ENCODE results near the gene SLC16A9. TPM values are rescaled to one million over a fixed set of nuclear protein-coding genes. Genes with fewer than 3 reads are reported as not detected.
"Not testable (repeated sequence)": the region's sequence is repeated elsewhere in the genome, so short reads cannot be mapped to it uniquely, and the experiment has no call there.

The SLC16A9 gene
- total and polyA plus RNA-seq, 4 experiments from 2014 or later, result not detected

GRCh38 chr10:59748834-59749233 lies 39.2 kb upstream of the SLC16A9 start:
- Mint-ChIP-seq H3K4me3 (no peak overlapping the region), H3K4me1 (no peaks in the 10 kb centered on the region), H3K9me3 (peaks cover 0 to 4% (median 0%) of the 10 kb centered on the region in 8 donors), H3K27ac (no peak overlapping the region), H3K27me3 (peaks cover 4 to 9% of the 10 kb centered on the region in 2 donors), H3K36me3 (no peaks in the 10 kb centered on the region)
- no peak overlapping the region for H3K27ac ChIP-seq (ENCODE audit: low read depth, low read length)
- ChIA-PET CTCF (ENCODE audit: partially characterized antibody) (no interaction called here), POLR2A (ENCODE audit: partially characterized antibody) (no interaction called here)
- no peaks in the 10 kb centered on the region for H3K4me1 ChIP-seq (ENCODE audit: insufficient read depth, low read length)
- no peak overlapping the region for H3K4me3 ChIP-seq (ENCODE audit: low read length in 2 of 2)
- DNase-seq, result no peak
- no peaks in the 10 kb centered on the region for H3K36me3 ChIP-seq (ENCODE audit: insufficient read depth, low read length)
- H3K27me3 ChIP-seq (ENCODE audit: insufficient read depth, low read length), result no peaks in the 10 kb centered on the region
- H3K9me3 ChIP-seq (ENCODE audit: control insufficient read depth in 1 of 2, low read length in 2 of 2), result no peaks in the 10 kb centered on the region
- intact Hi-C loops (cut with micrococcal nuclease), result no loop called here

- H3K36me3 Mint-ChIP-seq, result no peaks in the 10 kb centered on the region
- no peak overlapping the region for H3K4me3 ChIP-seq (ENCODE audit: low read length in 2 of 2)
- intact Hi-C loops (cut with micrococcal nuclease), result no loop called here
- no peaks in the 10 kb centered on the region for H3K36me3 ChIP-seq (ENCODE audit: insufficient read depth, low read length)
- POLR2A ChIA-PET (ENCODE audit: partially characterized antibody), result no interaction called here
- H3K4me1 Mint-ChIP-seq, result no peaks in the 10 kb centered on the region
- H3K27me3 Mint-ChIP-seq, result peaks cover 5 to 6% of the 10 kb centered on the region in 2 donors
- H3K27ac Mint-ChIP-seq, result no peak overlapping the region
- DNase-seq, result no peak
- no peak overlapping the region for H3K27ac ChIP-seq (ENCODE audit: low read depth, low read length)
- peaks cover 0 to 6% (median 0%) of the 10 kb centered on the region in 8 donors for H3K9me3 Mint-ChIP-seq
- CTCF ChIA-PET (ENCODE audit: partially characterized antibody), result no interaction called here
- no peaks in the 10 kb centered on the region for H3K27me3 ChIP-seq (ENCODE audit: insufficient read depth, low read length)
- H3K9me3 ChIP-seq (ENCODE audit: control insufficient read depth in 1 of 2, low read length in 2 of 2), result no peaks in the 10 kb centered on the region
- H3K4me1 ChIP-seq (ENCODE audit: insufficient read depth, low read length), result no peaks in the 10 kb centered on the region
- no peak overlapping the region for H3K4me3 Mint-ChIP-seq
Observed at GRCh38 chr10:59745163-59745650, 35.6 kb upstream of the SLC16A9 start.

- H3K36me3 Mint-ChIP-seq; H3K36me3 ChIP-seq (ENCODE audit: insufficient read depth, low read length); H3K27me3 ChIP-seq (ENCODE audit: insufficient read depth, low read length); intact Hi-C loops (cut with micrococcal nuclease); H3K9me3 ChIP-seq (ENCODE audit: control insufficient read depth in 1 of 2, low read length in 2 of 2); H3K27me3 Mint-ChIP-seq; H3K4me1 ChIP-seq (ENCODE audit: insufficient read depth, low read length); H3K4me1 Mint-ChIP-seq; H3K27ac ChIP-seq (ENCODE audit: low read depth, low read length); POLR2A ChIA-PET (ENCODE audit: partially characterized antibody); H3K27ac Mint-ChIP-seq; H3K4me3 ChIP-seq (ENCODE audit: low read length in 2 of 2); DNase-seq; H3K4me3 Mint-ChIP-seq; CTCF ChIA-PET (ENCODE audit: partially characterized antibody); H3K9me3 Mint-ChIP-seq: not testable (repeated sequence)
Observed at GRCh38 chr10:59744762-59745161, 35.1 kb upstream of the SLC16A9 start.

GRCh38 chr10:59744156-59744555 lies 34.5 kb upstream of the SLC16A9 start:
- H3K9me3 Mint-ChIP-seq; POLR2A ChIA-PET (ENCODE audit: partially characterized antibody); H3K4me1 ChIP-seq (ENCODE audit: insufficient read depth, low read length); CTCF ChIA-PET (ENCODE audit: partially characterized antibody); H3K4me3 ChIP-seq (ENCODE audit: low read length in 2 of 2); H3K9me3 ChIP-seq (ENCODE audit: control insufficient read depth in 1 of 2, low read length in 2 of 2); H3K4me3 Mint-ChIP-seq; H3K27me3 Mint-ChIP-seq; H3K27me3 ChIP-seq (ENCODE audit: insufficient read depth, low read length); H3K36me3 Mint-ChIP-seq; H3K27ac ChIP-seq (ENCODE audit: low read depth, low read length); DNase-seq; H3K36me3 ChIP-seq (ENCODE audit: insufficient read depth, low read length); H3K4me1 Mint-ChIP-seq; intact Hi-C loops (cut with micrococcal nuclease); H3K27ac Mint-ChIP-seq: not testable (repeated sequence)

GRCh38 chr10:59741583-59741982 lies 31.9 kb upstream of the SLC16A9 start:
- Mint-ChIP-seq H3K9me3 (peaks cover 0 to 6% (median 0%) of the 10 kb centered on the region in 8 donors), H3K4me3 (no peak overlapping the region), H3K36me3 (no peaks in the 10 kb centered on the region), H3K4me1 (no peaks in the 10 kb centered on the region), H3K27ac (no peak overlapping the region), H3K27me3 (peaks cover 5 to 10% of the 10 kb centered on the region in 2 donors)
- CTCF ChIA-PET (ENCODE audit: partially characterized antibody), result no interaction called here
- Histone ChIP-seq H3K4me3 (ENCODE audit: low read length in 2 of 2) (no peak overlapping the region), H3K4me1 (ENCODE audit: insufficient read depth, low read length) (no peaks in the 10 kb centered on the region), H3K36me3 (ENCODE audit: insufficient read depth, low read length) (no peaks in the 10 kb centered on the region), H3K27ac (ENCODE audit: low read depth, low read length) (no peak overlapping the region), H3K27me3 (ENCODE audit: insufficient read depth, low read length) (no peaks in the 10 kb centered on the region), H3K9me3 (ENCODE audit: control insufficient read depth in 1 of 2, low read length in 2 of 2) (no peaks in the 10 kb centered on the region)
- intact Hi-C loops (cut with micrococcal nuclease), result no loop called here
- POLR2A ChIA-PET (ENCODE audit: partially characterized antibody), result no interaction called here
- DNase-seq, result no peak

GRCh38 chr10:59741048-59741447 lies 31.4 kb upstream of the SLC16A9 start:
- Mint-ChIP-seq H3K27me3 (peaks cover 5 to 10% of the 10 kb centered on the region in 2 donors), H3K9me3 (peaks cover 0 to 6% (median 0%) of the 10 kb centered on the region in 8 donors), H3K4me3 (no peak overlapping the region), H3K4me1 (no peaks in the 10 kb centered on the region), H3K36me3 (no peaks in the 10 kb centered on the region), H3K27ac (no peak overlapping the region)
- Histone ChIP-seq H3K36me3 (ENCODE audit: insufficient read depth, low read length) (no peaks in the 10 kb centered on the region), H3K27me3 (ENCODE audit: insufficient read depth, low read length) (no peaks in the 10 kb centered on the region), H3K4me3 (ENCODE audit: low read length in 2 of 2) (no peak overlapping the region), H3K9me3 (ENCODE audit: control insufficient read depth in 1 of 2, low read length in 2 of 2) (no peaks in the 10 kb centered on the region), H3K4me1 (ENCODE audit: insufficient read depth, low read length) (no peaks in the 10 kb centered on the region), H3K27ac (ENCODE audit: low read depth, low read length) (no peak overlapping the region)
- ChIA-PET CTCF (ENCODE audit: partially characterized antibody) (no interaction called here), POLR2A (ENCODE audit: partially characterized antibody) (no interaction called here)
- intact Hi-C loops (cut with micrococcal nuclease), result no loop called here
- DNase-seq, result no peak

- H3K4me1 Mint-ChIP-seq, result no peaks in the 10 kb centered on the region
- CTCF ChIA-PET (ENCODE audit: partially characterized antibody), result no interaction called here
- Histone ChIP-seq H3K27me3 (ENCODE audit: insufficient read depth, low read length) (no peaks in the 10 kb centered on the region), H3K4me3 (ENCODE audit: low read length in 2 of 2) (no peak overlapping the region), H3K9me3 (ENCODE audit: control insufficient read depth in 1 of 2, low read length in 2 of 2) (no peaks in the 10 kb centered on the region), H3K36me3 (ENCODE audit: insufficient read depth, low read length) (no peaks in the 10 kb centered on the region), H3K27ac (ENCODE audit: low read depth, low read length) (no peak overlapping the region), H3K4me1 (ENCODE audit: insufficient read depth, low read length) (no peaks in the 10 kb centered on the region)
- H3K4me3 Mint-ChIP-seq, result no peak overlapping the region
- no peak overlapping the region for H3K27ac Mint-ChIP-seq
- H3K9me3 Mint-ChIP-seq, result peaks cover 0 to 1% (median 0%) of the 10 kb centered on the region in 8 donors
- intact Hi-C loops (cut with micrococcal nuclease), result no loop called here
- POLR2A ChIA-PET (ENCODE audit: partially characterized antibody), result no interaction called here
- H3K27me3 Mint-ChIP-seq, result peaks cover 7 to 14% of the 10 kb centered on the region in 2 donors
- DNase-seq, result no peak
- H3K36me3 Mint-ChIP-seq, result no peaks in the 10 kb centered on the region
Observed at GRCh38 chr10:59736749-59737148, 27.1 kb upstream of the SLC16A9 start.

GRCh38 chr10:59735296-59735695 lies 25.6 kb upstream of the SLC16A9 start:
- Histone ChIP-seq H3K27ac (ENCODE audit: low read depth, low read length) (no peak overlapping the region), H3K4me1 (ENCODE audit: insufficient read depth, low read length) (no peaks in the 10 kb centered on the region), H3K9me3 (ENCODE audit: control insufficient read depth in 1 of 2, low read length in 2 of 2) (no peaks in the 10 kb centered on the region), H3K4me3 (ENCODE audit: low read length in 2 of 2) (no peak overlapping the region), H3K36me3 (ENCODE audit: insufficient read depth, low read length) (no peaks in the 10 kb centered on the region), H3K27me3 (ENCODE audit: insufficient read depth, low read length) (no peaks in the 10 kb centered on the region)
- DNase-seq, result no peak
- CTCF ChIA-PET (ENCODE audit: partially characterized antibody), result no interaction called here
- Mint-ChIP-seq H3K4me1 (no peaks in the 10 kb centered on the region), H3K27ac (no peak overlapping the region), H3K4me3 (no peak overlapping the region), H3K36me3 (no peaks in the 10 kb centered on the region), H3K9me3 (peaks cover 0 to 1% (median 0%) of the 10 kb centered on the region in 8 donors), H3K27me3 (peaks cover 7 to 14% of the 10 kb centered on the region in 2 donors)
- intact Hi-C loops (cut with micrococcal nuclease), result no loop called here
- POLR2A ChIA-PET (ENCODE audit: partially characterized antibody), result no interaction called here
